IPS-15b (cell line): Measurements from ENCODE around the gene GALNT10.

Source experiments
- H3K27me3 ChIP-seq: one replicate; pipeline ENCODE4 v1.6.1; 2013; ENCODE audit warnings: low read length; ENCODE audit not compliant: control insufficient read depth, insufficient read depth
- H3K36me3 ChIP-seq: one replicate; pipeline ENCODE4 v1.6.1; 2013; ENCODE audit warnings: low read length; ENCODE audit not compliant: control insufficient read depth, insufficient read depth
- H3K4me1 ChIP-seq: one replicate; pipeline ENCODE4 v1.6.1; 2013; ENCODE audit warnings: mild to moderate bottlenecking, low read length; ENCODE audit not compliant: control insufficient read depth, insufficient read depth
- H3K4me3 ChIP-seq: one replicate; pipeline ENCODE4 v1.5.1; 2013; ENCODE audit warnings: low read depth, low read length
- H3K9ac ChIP-seq: one replicate; pipeline ENCODE4 v1.6.1; 2013; ENCODE audit warnings: low read depth, mild to moderate bottlenecking, low read length
- H3K9me3 ChIP-seq: one replicate; pipeline ENCODE4 v1.6.1; 2013; ENCODE audit warnings: mild to moderate bottlenecking, low read length; ENCODE audit not compliant: control insufficient read depth, insufficient read depth

GALNT10 gene

GRCh38 chr5:154163327-154164248 is 26.9 kb upstream of the GALNT10 start:
- Histone ChIP-seq H3K4me3 (no peak overlapping the region), H3K9ac (no peak overlapping the region)

GRCh38 chr5:154164249-154164581 is 26.3 kb upstream of the GALNT10 start:
- Histone ChIP-seq H3K4me3 (no peak overlapping the region), H3K27me3 (no peaks in the 10 kb centered on the region), H3K4me1 (peaks cover 16% of the 10 kb centered on the region), H3K36me3 (no peaks in the 10 kb centered on the region), H3K9ac (no peak overlapping the region), H3K9me3 (no peaks in the 10 kb centered on the region)

More at GRCh38 chr5:154163327-154164248, 26.9 kb upstream of the GALNT10 start:
- Histone ChIP-seq H3K27me3 (no peaks in the 10 kb centered on the region), H3K36me3 (no peaks in the 10 kb centered on the region), H3K4me1 (peaks cover 16% of the 10 kb centered on the region), H3K9me3 (no peaks in the 10 kb centered on the region)

- H3K27me3 ChIP-seq: no peaks in the 10 kb centered on the region
- H3K4me3 ChIP-seq: no peak overlapping the region
- no peaks in the 10 kb centered on the region for H3K36me3 ChIP-seq
- H3K4me1 ChIP-seq: peaks cover 16% of the 10 kb centered on the region
- H3K9ac ChIP-seq: no peak overlapping the region
- no peaks in the 10 kb centered on the region for H3K9me3 ChIP-seq
These were observed 24.6 kb upstream of the GALNT10 start for GRCh38 chr5:154165886-154166285.

GRCh38 chr5:154166901-154167791 is 23.4 kb upstream of the GALNT10 start:
- Histone ChIP-seq H3K27me3 (no peaks in the 10 kb centered on the region), H3K9me3 (no peaks in the 10 kb centered on the region), H3K9ac (no peak overlapping the region), H3K4me1 (peaks cover 16% of the 10 kb centered on the region), H3K36me3 (no peaks in the 10 kb centered on the region), H3K4me3 (no peak overlapping the region)

- Histone ChIP-seq H3K4me1 (peaks cover 16% of the 10 kb centered on the region), H3K9ac (no peak overlapping the region)
These were observed 22.1 kb upstream of the GALNT10 start for GRCh38 chr5:154168395-154168794.

GRCh38 chr5:154172785-154173184 is 17.7 kb upstream of the GALNT10 start:
- Histone ChIP-seq H3K27me3 (no peaks in the 10 kb centered on the region), H3K9ac (no peak overlapping the region), H3K36me3 (no peaks in the 10 kb centered on the region), H3K4me1 (peaks cover 3% of the 10 kb centered on the region), H3K4me3 (no peak overlapping the region), H3K9me3 (no peaks in the 10 kb centered on the region)

More at GRCh38 chr5:154168395-154168794, 22.1 kb upstream of the GALNT10 start:
- H3K4me3 ChIP-seq: no peak overlapping the region
- H3K36me3 ChIP-seq: no peaks in the 10 kb centered on the region
- H3K27me3 ChIP-seq: no peaks in the 10 kb centered on the region
- no peaks in the 10 kb centered on the region for H3K9me3 ChIP-seq

GRCh38 chr5:154174091-154174490 is 16.4 kb upstream of the GALNT10 start:
- Histone ChIP-seq H3K36me3 (no peaks in the 10 kb centered on the region), H3K9me3 (no peaks in the 10 kb centered on the region), H3K27me3 (no peaks in the 10 kb centered on the region)

GRCh38 chr5:154176181-154176580 is 14.4 kb upstream of the GALNT10 start:
- no peaks in the 10 kb centered on the region for H3K9me3 ChIP-seq
- no peak overlapping the region for H3K4me3 ChIP-seq
- H3K4me1 ChIP-seq: no peaks in the 10 kb centered on the region
- no peak overlapping the region for H3K9ac ChIP-seq
- no peaks in the 10 kb centered on the region for H3K36me3 ChIP-seq
- H3K27me3 ChIP-seq: no peaks in the 10 kb centered on the region

More at GRCh38 chr5:154174091-154174490, 16.4 kb upstream of the GALNT10 start:
- no peak overlapping the region for H3K4me3 ChIP-seq
- H3K9ac ChIP-seq: no peak overlapping the region
- H3K4me1 ChIP-seq: no peaks in the 10 kb centered on the region

GRCh38 chr5:154178661-154179060 is 11.9 kb upstream of the GALNT10 start:
- Histone ChIP-seq H3K4me1 (no peaks in the 10 kb centered on the region), H3K9ac (no peak overlapping the region), H3K36me3 (no peaks in the 10 kb centered on the region), H3K9me3 (no peaks in the 10 kb centered on the region), H3K4me3 (no peak overlapping the region), H3K27me3 (no peaks in the 10 kb centered on the region)

- no peak overlapping the region for H3K4me3 ChIP-seq
- H3K27me3 ChIP-seq: no peaks in the 10 kb centered on the region
These were observed 10.5 kb upstream of the GALNT10 start for GRCh38 chr5:154179846-154180710.

GRCh38 chr5:154181161-154181560 is 9.4 kb upstream of the GALNT10 start:
- no peaks in the 10 kb centered on the region for H3K36me3 ChIP-seq
- peaks cover 2% of the 10 kb centered on the region for H3K27me3 ChIP-seq
- H3K9me3 ChIP-seq: no peaks in the 10 kb centered on the region
- no peaks in the 10 kb centered on the region for H3K4me1 ChIP-seq
- H3K4me3 ChIP-seq: no peak overlapping the region
- H3K9ac ChIP-seq: no peak overlapping the region

More at GRCh38 chr5:154179846-154180710, 10.5 kb upstream of the GALNT10 start:
- Histone ChIP-seq H3K9me3 (no peaks in the 10 kb centered on the region), H3K4me1 (no peaks in the 10 kb centered on the region), H3K36me3 (no peaks in the 10 kb centered on the region), H3K9ac (no peak overlapping the region)
